SKM-1 treated with dmso at 0.1 percent for 144 hours (cell line): Measurements from ENCODE around the gene SOBP.

Experiments
- DNase-seq: peaks from one replicate; lab custom pipeline; 2025; ENCODE audit not compliant: unreplicated experiment; lab: John Stamatoyannopoulos, UW

Gene SOBP

GRCh38 chr6:107611094-107611810 lies 121.3 kb downstream of the SOBP start:
- no peak for DNase-seq

GRCh38 chr6:107612762-107613415 lies 123.0 kb downstream of the SOBP start:
- DNase-seq = no peak

GRCh38 chr6:107613651-107614379 lies 123.9 kb downstream of the SOBP start:
- no peak for DNase-seq

- DNase-seq = no peak
Observed at GRCh38 chr6:107614828-107615227, 124.9 kb downstream of the SOBP start.

GRCh38 chr6:107616775-107617174 lies 126.9 kb downstream of the SOBP start:
- DNase-seq = no peak

- DNase-seq = no peak
Observed at GRCh38 chr6:107617341-107617932, 127.5 kb downstream of the SOBP start.

- no peak for DNase-seq
Observed at GRCh38 chr6:107618672-107619071, 128.8 kb downstream of the SOBP start.

- DNase-seq = no peak
Observed at GRCh38 chr6:107620732-107621131, 130.8 kb downstream of the SOBP start.

- DNase-seq = no peak
Observed at GRCh38 chr6:107621229-107621937, 131.5 kb downstream of the SOBP start.

GRCh38 chr6:107622269-107622668 lies 132.4 kb downstream of the SOBP start:
- no peak for DNase-seq

GRCh38 chr6:107624050-107624449 lies 134.1 kb downstream of the SOBP start:
- DNase-seq = no peak

GRCh38 chr6:107624541-107624940 lies 134.6 kb downstream of the SOBP start:
- DNase-seq = no peak

- no peak for DNase-seq
Observed at GRCh38 chr6:107625264-107625663, 135.3 kb downstream of the SOBP start.

- DNase-seq = no peak
Observed at GRCh38 chr6:107626645-107627044, 136.7 kb downstream of the SOBP start.

- DNase-seq = no peak
Observed at GRCh38 chr6:107627969-107628368, 138.1 kb downstream of the SOBP start.

- DNase-seq = no peak
Observed at GRCh38 chr6:107628878-107629277, 139.0 kb downstream of the SOBP start.

GRCh38 chr6:107629548-107630129 lies 139.7 kb downstream of the SOBP start:
- no peak for DNase-seq

- DNase-seq = no peak
Observed at GRCh38 chr6:107630348-107630977, 140.5 kb downstream of the SOBP start.

GRCh38 chr6:107632381-107633136 lies 142.6 kb downstream of the SOBP start:
- DNase-seq = no peak
